T47D (cell line): ENCODE results near the gene RALGAPA1.
A peak's percentile ranks its signal among the peaks of the same experiment; 100 is the strongest.
"Not testable (repeated sequence)": the region's sequence is repeated elsewhere in the genome, so short reads cannot be mapped to it uniquely, and the experiment has no call there.

Experiments
- DNase-seq, 2 experiments: peaks; one replicate each; pipeline versions ENCODE4 v3.0.0 to v3.0.0-alpha.2; 2011 to 2012; ENCODE audit warnings: low read depth in 1 of 2, low spot score in 1 of 2
- JUND ChIP-seq: IDR thresholded peaks from 2 replicates; pipeline ENCODE4 v1.6.1; 2012; ENCODE audit warnings: low read depth
- in situ Hi-C: cut with HindIII; loops from 2 replicates; pipeline ENCODE4 v1.10.0; 2016; ENCODE audit warnings: low sequenced_read_pairs, low pct_unique_long_range_greater_than_20kb

Gene RALGAPA1

DNA sequence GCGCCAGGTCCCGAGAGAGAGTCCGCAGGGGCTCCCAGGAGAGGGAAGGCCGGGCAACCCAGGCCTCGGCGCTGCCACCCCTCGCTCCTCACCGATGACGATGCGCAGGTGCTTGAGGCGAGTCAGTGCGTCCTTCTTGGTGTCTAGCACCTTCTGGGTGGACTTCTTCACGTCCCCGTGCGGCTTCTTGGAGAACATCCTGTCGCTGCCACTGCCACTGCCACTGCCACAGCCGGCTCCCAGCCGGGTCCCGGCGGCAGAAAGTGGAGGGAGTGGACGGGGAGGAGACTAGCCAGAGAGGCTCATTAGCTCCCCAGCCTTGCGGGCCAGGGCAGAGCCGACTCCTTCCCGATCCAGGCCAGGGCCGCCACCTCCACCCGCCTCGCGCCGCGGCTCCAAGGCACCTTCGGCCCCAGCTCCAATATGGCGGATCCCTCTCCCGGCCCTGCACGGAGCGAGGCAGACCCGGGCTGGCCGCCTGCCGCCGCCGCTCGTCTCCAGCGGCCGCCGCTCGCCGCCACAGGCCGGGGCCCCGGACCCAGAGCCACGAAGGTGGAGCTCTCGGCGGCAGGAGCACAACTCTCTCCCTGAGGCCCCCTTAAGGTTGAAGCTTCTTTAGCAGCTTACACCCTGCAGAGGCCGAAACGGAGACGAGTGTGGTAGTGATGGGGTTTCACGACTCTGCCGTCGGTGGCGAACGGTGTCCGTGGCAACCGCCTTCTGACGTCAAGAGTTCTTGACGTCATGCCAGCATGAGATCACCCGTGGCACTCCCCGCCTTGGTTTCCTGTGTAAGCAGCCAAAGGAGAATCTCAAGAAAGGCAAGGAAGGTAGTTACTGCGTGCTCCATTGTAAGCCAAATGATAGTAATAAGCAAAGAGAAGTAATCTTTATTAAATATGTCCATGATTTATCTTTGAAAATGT, at the start of gene RALGAPA1:
RALGAPA1 (minus strand) TSS at position 658 of the 926 bp plus-strand sequence; CDS start at position 198, 460 bp downstream.
- in situ Hi-C loops = not testable (repeated sequence)
- peak; percentile 69 to 99 for DNase-seq

DNA sequence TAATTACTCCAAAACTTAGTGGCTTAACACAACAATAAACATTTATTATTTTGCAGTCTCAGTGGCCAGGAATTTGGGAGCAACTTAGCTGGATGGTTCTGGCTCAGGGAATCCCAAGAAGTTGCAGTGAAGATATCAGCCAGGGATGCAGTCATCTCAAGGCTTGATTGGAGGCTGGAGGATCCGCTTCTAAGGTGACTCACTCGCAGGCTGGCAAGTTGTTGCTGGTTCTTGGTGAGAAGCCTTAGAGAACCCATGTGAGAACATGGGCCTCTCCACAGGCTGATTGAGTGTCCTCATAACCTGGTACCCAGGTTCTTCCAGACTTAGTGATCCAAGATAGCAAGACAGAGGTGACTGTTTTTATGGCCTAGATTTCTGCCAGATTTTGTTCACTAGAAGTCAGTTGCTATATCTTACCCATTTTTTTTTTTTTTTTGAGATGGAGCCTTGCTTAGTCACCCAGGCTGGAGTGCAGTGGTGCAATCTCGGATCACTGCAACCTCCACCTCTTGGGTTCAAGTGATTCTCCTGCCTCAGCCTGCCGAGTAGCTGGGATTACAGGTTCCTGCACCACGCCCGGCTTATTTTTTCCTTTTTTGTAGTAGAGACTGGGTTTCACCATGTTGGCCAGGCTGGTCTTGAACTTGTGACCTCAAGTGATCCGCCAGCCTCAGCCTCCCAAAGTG, 49.6 kb upstream of the RALGAPA1 start:
- DNase-seq = no peak
- in situ Hi-C loops = no loop called here
- no peak for TF ChIP-seq JUND

DNA sequence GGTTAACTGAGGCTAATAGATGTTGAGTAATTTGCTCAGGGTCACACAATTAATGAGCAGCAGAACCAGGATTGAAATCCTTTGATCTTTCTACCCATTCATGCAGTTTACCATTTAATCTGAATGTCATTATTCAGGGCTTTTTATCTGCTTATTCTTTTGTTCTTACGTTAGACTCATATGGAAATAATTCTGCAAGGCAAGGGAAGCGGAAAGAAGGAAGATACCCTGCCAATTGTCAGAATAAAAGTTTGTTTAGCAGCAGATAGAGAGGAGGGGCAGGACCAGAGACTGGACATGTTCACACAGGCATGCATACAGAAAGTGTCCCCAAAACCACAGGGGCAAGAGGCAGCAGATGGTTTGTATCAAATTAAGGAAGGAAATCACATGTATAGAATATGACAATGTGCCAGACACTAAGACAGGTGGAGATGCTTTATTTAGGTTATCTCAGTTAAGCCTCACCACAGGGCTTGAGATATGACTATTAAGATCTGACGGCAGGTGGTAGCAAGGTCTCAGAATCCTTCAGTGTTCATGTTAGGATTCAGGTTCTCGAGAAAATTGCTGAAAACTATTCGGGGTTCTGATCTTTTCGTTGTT, 46.9 kb upstream of the RALGAPA1 start:
- TF ChIP-seq JUND = no peak
- in situ Hi-C loops = no loop called here
- DNase-seq = no peak

DNA sequence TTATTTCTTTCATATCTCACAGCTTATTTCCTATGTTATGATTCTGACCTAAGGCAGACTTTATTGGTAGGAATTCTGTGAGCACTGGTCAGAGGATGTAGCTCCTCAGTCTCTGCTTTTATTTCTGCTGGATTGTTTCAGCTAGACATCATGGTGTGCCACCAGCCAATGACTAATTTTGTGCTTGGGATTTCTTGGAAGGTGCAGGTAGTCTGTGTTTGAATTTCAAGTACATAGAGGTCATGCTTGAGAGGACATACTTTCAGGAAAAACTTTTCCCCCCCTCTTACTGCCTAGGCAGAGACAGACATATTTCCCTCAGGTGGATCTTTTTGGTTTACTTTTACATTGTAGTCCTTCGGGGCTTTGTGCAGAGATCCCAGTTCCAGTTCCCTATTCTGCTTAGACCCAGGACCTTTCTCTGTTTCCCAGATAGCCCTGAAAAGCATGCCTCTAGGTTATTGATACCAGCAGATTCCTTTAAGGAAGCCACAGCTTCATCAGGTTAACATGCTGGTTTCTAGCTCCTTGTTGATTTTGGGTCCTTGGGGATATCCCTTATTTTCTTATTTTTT, 45.7 kb upstream of the RALGAPA1 start:
- DNase-seq = no peak
- in situ Hi-C loops = no loop called here
- no peak for TF ChIP-seq JUND

DNA sequence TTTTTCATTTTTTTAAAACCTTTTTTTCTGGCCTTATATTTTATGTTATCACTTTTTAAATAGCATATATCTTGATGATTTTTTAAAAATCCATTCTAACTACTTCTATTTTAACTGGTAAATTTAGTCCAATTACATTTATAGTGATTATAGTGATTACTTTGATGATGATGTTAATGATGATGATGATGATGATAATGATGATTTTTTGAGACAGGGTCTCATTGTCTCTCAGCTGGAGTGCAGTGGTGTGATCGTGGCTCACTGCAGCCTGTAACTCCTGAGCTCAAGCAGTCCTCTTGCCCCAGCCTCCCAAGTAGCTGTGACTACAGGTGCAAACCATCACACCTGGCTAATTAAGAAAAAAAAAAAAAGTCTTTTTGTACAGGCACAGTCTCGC, 44.1 kb upstream of the RALGAPA1 start:
- in situ Hi-C loops = no loop called here
- no peak for TF ChIP-seq JUND
- DNase-seq = no peak

DNA sequence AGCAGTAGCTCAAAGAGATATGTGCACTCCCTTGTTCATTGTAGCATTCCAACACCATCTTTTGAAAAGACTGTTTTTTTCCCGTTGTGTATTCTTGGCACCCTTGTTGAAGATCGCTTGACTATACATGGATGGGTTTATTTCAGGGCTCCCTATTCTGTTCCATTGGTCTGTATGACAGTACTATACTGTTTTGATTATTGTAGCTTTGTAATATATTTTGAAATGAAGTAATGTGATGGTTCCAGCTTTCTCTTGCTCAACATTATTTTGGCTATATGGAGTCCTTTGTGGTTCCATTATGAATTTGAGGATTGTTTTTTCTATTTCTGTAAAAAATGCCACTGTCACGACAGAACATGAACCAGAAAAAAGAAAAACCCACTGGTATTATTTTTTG, 42.7 kb upstream of the RALGAPA1 start:
- no peak for DNase-seq
- in situ Hi-C loops = no loop called here
- TF ChIP-seq JUND = no peak

DNA sequence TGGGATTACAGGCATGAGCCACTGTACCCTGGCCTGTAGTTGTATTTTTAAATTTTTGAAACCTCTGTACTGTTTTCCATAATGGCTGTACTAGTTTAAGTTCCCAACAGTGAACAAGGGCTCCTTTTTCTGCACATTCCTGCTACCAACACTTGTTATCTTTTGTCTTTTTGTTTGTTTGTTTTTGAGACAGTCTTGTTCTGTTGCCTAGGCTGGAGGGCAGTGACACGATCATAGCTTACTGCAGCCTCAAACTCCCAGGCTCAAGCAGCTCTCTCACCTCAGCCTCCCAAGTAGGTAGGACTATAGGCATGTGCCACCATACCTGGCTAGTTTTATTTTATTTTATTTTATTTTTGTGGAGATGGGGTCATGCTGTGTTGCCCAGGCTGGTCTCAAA, 40.0 kb upstream of the RALGAPA1 start:
- in situ Hi-C loops = no loop called here
- peak in 1 of 2 experiments; percentile 19 for DNase-seq
- no peak for TF ChIP-seq JUND

DNA sequence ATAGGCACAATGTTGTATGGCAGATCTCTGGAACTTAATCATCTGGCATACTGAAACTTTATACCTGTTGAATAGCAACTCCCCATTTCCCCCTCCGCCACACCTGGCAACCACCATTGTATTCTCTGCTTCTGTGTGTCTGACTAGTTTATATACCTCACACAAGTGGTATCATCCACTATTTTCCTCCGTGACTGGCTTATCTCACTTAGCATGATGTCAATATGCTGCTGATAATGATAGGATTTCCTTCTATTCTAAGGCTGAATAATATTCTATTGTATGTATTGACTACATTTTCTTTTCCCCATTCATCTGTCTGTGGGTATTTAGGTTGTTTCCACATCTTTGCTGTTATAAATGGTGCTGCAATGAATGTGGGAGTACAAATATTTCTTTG, 38.5 kb upstream of the RALGAPA1 start:
- in situ Hi-C loops = no loop called here
- TF ChIP-seq JUND = no peak
- DNase-seq = no peak

DNA sequence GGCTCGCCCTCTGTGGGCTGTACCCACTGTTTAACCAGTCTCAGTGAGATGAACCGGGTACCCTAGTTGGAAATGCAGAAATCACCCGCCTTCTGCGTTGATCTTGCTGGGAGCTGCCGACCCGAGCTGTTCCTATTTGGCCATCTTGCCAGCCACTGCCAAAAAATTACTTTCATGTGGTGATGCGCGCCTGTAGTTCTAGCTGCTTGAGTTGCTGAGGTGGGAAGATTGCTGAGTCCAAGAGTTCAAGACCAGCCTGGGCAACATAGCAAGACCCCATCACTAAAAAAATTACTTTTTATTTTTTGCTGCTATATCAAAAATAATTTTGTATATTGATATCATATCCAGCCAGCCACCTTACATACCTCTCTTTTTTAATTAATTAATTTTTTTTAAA, 35.4 kb upstream of the RALGAPA1 start:
- no peak for TF ChIP-seq JUND
- in situ Hi-C loops = no loop called here
- DNase-seq = no peak

DNA sequence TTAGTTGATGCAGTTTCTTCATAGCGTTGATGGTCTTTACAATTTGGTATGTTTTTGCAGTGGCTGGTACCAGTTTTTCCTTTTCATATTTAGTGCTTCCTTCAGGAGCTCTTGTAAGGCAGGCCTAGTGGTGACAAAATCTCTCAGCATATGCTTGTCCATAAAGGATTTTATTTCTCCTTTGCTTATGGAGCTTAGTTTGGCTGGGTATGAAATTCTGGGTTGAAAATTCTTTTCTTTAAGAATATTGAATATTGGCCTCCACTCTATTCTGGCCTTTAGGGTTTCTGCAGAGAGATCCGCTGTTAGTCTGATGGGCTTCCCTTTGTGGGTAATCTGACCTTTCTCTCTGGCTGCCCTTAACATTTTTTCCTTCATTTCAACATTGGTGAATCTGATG, 33.1 kb upstream of the RALGAPA1 start:
- DNase-seq, in situ Hi-C loops: not testable (repeated sequence)

DNA sequence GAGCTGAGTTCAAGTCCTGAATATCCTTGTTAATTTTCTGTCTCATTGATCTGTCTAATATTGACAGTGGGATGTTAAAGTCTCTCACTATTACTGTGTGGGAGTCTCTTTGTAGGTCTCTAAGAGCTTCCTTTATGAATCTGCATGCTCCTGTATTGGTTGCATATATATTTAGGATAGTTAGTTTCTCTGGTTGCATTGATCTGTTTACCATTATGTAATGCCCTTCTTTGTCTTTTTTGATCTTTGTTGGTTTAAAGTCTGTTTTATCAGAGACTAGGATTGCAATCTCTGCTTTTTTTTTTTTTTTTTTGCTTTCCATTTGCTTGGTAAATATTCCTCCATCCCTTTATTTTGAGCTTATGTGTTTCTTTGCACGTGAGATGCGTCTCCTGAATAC, 32.6 kb upstream of the RALGAPA1 start:
- in situ Hi-C loops, DNase-seq: not testable (repeated sequence)

DNA sequence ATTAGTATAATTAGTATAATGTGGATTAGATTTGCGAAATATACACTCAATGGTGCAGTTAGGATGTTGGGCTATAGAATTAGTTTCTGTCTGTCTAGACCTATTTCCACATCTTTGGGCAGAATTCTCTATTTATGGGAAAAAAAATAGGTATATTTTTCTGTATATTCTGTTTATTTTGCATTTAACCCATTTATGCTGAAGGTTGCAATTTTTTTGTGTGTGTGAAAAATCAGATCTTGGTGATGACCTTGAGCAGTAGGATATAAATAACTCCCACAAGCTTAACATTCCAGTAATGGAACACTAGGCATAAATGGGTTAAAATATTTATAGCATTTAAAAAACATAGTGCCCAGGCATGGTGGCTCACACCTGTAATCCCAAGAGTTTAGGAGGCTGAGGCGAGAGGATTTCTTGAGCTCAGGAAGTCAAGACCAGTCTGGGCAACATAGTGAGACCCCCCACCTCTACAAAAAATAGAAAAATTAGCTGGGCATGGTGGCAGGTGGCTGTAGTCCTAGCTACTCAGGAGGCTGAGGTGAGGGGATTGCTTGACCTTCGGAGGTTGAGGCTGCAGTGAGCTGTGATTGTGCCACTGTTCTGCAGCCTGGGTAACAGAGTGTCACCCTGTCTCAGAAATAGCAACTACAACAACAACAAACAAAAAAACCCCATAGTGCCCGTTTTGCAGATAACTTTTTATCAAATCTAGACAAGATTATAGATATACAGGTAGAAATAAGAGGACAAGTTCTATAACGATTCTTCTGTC, 26.3 kb upstream of the RALGAPA1 start:
- in situ Hi-C loops = no loop called here
- TF ChIP-seq JUND = no peak
- DNase-seq = no peak
